ENCODE results near the gene PUM1.

DNA sequence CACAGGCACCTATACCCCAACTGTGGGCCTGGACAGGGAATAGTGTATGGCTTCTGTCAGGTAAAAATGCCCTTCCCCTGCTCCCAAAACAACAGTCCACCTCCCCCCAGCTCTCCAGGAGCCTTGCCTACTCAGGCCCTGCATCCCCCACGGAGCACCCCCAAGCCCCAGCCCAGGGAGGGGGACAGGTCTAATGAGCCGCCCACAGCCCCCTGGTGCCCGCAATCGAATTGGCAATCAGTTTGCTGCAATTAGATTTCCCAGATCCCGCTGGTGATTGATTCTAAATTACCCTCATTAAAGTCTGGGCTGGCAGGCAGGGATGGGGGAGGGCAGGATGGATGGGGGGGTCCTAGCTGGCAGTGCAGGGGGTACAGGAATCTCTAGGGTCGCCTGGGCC lies 165.0 kb downstream of the PUM1 start:
- TF ChIP-seq, protein P1, sequence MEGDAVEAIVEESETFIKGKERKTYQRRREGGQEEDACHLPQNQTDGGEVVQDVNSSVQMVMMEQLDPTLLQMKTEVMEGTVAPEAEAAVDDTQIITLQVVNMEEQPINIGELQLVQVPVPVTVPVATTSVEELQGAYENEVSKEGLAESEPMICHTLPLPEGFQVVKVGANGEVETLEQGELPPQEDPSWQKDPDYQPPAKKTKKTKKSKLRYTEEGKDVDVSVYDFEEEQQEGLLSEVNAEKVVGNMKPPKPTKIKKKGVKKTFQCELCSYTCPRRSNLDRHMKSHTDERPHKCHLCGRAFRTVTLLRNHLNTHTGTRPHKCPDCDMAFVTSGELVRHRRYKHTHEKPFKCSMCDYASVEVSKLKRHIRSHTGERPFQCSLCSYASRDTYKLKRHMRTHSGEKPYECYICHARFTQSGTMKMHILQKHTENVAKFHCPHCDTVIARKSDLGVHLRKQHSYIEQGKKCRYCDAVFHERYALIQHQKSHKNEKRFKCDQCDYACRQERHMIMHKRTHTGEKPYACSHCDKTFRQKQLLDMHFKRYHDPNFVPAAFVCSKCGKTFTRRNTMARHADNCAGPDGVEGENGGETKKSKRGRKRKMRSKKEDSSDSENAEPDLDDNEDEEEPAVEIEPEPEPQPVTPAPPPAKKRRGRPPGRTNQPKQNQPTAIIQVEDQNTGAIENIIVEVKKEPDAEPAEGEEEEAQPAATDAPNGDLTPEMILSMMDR (IDR thresholded peaks at IDR 0.05) = no peak
- no peak for TF ChIP-seq POLR2A (IDR thresholded peaks at IDR 0.05)
